Brain microvascular endothelial cell (primary cell): ENCODE results near the gene SCARB1.

Source experiments
- DNase-seq: peaks from one replicate; pipeline ENCODE4 v3.0.0-alpha.2; 2020
- H3K27ac ChIP-seq: fragments of 250-450 bp; sonication (Bioruptor Pico); 2 replicates; pipeline ENCODE4 v1.5.1; 2020; ENCODE audit warnings: mild to moderate bottlenecking, moderate library complexity
- H3K27me3 ChIP-seq: fragments of 250-450 bp; sonication (Bioruptor Pico); replicated peaks from 2 replicates; pipeline ENCODE4 v1.5.1; 2020; ENCODE audit warnings: mild to moderate bottlenecking
- H3K36me3 ChIP-seq: fragments of 250-450 bp; sonication (Bioruptor Pico); replicated peaks from 2 replicates; pipeline ENCODE4 v1.5.1; 2020; ENCODE audit warnings: mild to moderate bottlenecking
- H3K4me3 ChIP-seq: 2 replicates; pipeline ENCODE4 v1.5.1; 2011; ENCODE audit warnings: low read depth, mild to moderate bottlenecking, control low read depth, low read length, moderate library complexity
- CTCF ChIP-seq: IDR thresholded peaks from 2 replicates; pipeline ENCODE4 v1.5.1; 2011; ENCODE audit warnings: low read depth, mild to moderate bottlenecking, moderate library complexity, low read length, control low read depth, inconsistent platforms; ENCODE audit errors: missing control alignments
- in situ Hi-C: cut with HindIII; loops from 2 replicates; pipeline ENCODE4 v1.10.0; 2017; ENCODE audit warnings: low sequenced_read_pairs, low pct_ligation_motif_present

The SCARB1 gene

DNA sequence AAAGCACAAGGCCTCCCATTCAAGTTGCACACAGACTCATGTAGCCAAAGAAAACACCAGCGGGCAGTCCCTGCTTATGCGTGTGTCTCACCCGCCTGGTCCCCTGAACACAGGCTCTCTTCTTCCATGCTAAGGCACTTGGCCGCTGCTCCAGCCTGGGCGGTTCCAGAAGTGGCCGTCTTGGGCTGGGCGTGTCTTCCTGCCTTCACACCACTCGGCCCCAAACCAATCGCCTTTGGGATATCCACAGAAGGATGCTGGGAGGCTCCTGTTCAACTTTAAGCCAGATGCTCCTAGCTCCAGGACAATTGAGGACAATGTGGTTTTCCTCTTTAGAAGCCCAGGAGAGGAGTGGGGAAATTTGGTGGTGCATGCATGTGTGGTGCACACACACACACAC, 2.2 kb downstream of the SCARB1 start:
- H3K36me3 ChIP-seq, result peaks cover 2% of the 10 kb centered on the region
- no peak overlapping the region for H3K27ac ChIP-seq
- TF ChIP-seq CTCF, result no peak
- H3K27me3 ChIP-seq, result no peaks in the 10 kb centered on the region
- peak; percentile 72 for DNase-seq
- in situ Hi-C loops, result no loop called here
- H3K4me3 ChIP-seq, result no peak overlapping the region

DNA sequence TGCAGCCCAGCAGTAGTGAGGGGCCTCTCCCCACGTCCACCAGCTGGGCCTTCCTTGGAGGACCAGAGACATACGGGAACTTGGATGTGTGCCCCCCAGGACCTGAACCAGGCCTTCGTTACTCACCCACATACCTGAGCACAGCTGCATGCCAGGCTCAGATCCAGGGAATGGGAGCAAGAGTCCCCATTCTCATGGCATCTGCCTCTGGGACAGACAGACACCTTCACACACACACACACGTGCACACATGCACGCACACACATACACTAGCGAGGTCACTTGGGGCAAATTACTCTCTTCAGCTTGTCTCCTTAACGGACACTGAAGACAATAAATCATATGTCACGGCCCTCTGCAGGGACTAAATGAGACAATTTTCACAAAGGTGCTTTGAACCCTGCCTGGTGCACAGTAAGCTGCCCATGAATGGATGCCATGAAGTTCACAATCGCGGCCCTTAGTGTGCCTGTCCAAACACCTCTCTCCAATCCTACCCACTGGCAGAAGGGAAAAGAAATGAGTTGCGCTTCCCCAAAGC, 5.7 kb downstream of the SCARB1 start:
- TF ChIP-seq CTCF, result no peak
- Histone ChIP-seq H3K27ac (no peak overlapping the region), H3K4me3 (no peak overlapping the region), H3K27me3 (no peaks in the 10 kb centered on the region), H3K36me3 (peaks cover 2% of the 10 kb centered on the region)
- no peak for DNase-seq
- in situ Hi-C loops, result no loop called here

DNA sequence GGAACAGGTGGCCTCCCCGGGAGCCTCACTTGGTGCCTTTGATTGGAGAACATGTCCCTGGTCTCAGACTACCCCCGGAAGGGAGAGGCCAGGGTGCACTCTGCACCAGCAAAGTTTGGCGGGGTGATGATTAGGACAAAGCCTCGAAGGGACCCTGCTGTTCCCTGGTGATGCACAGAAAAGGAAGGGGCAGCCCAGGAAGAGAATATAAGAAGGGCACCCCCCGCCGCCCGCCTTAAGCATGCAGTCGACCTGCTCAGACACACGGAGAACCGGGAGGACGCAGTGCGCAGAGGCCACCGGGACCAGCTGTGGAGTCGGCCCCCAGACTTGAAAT, 6.9 kb downstream of the SCARB1 start:
- peaks cover 2% of the 10 kb centered on the region for H3K36me3 ChIP-seq
- no peak overlapping the region for H3K4me3 ChIP-seq
- in situ Hi-C loops, result no loop called here
- no peak for TF ChIP-seq CTCF
- no peak overlapping the region for H3K27ac ChIP-seq
- no peak for DNase-seq
- no peaks in the 10 kb centered on the region for H3K27me3 ChIP-seq

GRCh38 chr12:124856132-124856841, 7.4 kb downstream of the SCARB1 start:
- H3K36me3 ChIP-seq, result peaks cover 2% of the 10 kb centered on the region
- H3K27me3 ChIP-seq, result no peaks in the 10 kb centered on the region
- in situ Hi-C loops, result no loop called here
- peak; percentile 45 for TF ChIP-seq CTCF
- H3K27ac ChIP-seq, result no peak overlapping the region
- no peak for DNase-seq
- no peak overlapping the region for H3K4me3 ChIP-seq

DNA sequence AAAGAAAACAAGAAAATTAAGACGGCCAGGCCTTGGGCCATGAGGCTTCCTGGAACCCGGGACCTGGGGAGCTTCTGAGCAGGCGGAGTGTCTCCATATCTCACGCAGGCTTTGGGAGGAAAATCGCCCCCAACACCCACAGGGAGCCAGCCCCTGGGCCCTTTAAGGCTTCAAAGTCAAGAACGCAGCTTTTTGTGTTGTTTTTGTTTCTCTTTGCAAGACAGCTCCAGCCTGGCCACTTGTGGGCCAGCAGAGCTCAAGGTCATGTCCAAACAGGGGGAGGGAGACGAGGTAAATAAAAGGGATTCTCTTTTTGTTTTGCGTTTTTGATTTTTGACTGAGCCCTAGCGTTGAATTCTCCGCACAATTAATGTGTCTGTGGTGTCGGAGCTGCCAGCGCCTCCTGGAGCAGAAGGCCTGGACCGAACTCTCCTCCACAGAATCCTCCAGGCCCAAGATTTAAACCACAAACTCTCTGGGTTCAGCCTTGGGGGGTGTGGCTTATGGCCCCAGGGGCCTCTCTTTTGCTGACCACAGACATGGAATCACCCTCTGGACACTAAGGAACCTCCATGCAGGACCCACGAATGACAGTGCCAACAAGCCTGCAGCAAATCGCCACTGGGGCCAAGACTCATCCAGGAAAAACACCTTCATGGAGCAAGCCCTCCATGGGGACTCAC, 8.2 kb downstream of the SCARB1 start:
- no peak overlapping the region for H3K4me3 ChIP-seq
- no peak overlapping the region for H3K27ac ChIP-seq
- DNase-seq, result no peak
- no peaks in the 10 kb centered on the region for H3K27me3 ChIP-seq
- TF ChIP-seq CTCF, result no peak
- in situ Hi-C loops, result no loop called here
- H3K36me3 ChIP-seq, result peaks cover 2% of the 10 kb centered on the region
